ENCODE measurements around the gene CHST12.

GRCh38 chr7:2394566-2395082 lies 8.8 kb upstream of the CHST12 start:
- no peak for TF ChIP-seq CTCF (IDR thresholded peaks at IDR 0.05)
- no peak for TF ChIP-seq POLR2A (IDR thresholded peaks at IDR 0.05)
- no peak for TF ChIP-seq EP300 (IDR thresholded peaks at IDR 0.05; ENCODE audit: low read depth)
- TF ChIP-seq POLR2AphosphoS5 (IDR thresholded peaks at IDR 0.05) = no peak

Measured in transverse colon (tissue), 4 donors.